GM12878 (cell line): ENCODE results near the gene GRIN3A. TPM values are rescaled to one million over a fixed set of nuclear protein-coding genes. Genes with fewer than 3 reads are reported as not detected.

Experiments used
- ATAC-seq: fragments of 200-7000 bp; cut with Tn5 transposase; 3 replicates; pipeline ENCODE4 v1.9.1; 2020; ENCODE audit warnings: mild to moderate bottlenecking, moderate library complexity
- BruUV-seq: library from RNA; stranded (reverse); fragments of 400-500 nt; replicated peaks from 2 replicates; lab custom pipeline; 2021; lab: Mats Ljungman, UMichigan
- CTCF ChIA-PET: fragments of 300-600 bp; sonication (Branson Sonifier 250); formaldehyde crosslinking; extraction: SDS; loops from one replicate; lab custom pipeline; 2021; ENCODE audit warnings: inconsistent platforms; lab: Yijun Ruan, JAX
- POLR2A ChIA-PET: fragments of 350-600 bp; formaldehyde crosslinking; extraction: SDS; loops from one replicate; lab custom pipeline; 2021; ENCODE audit warnings: inconsistent platforms; lab: Charles Lee
- RAD21 ChIA-PET: fragments of 300-600 bp; sonication (Branson Sonifier 250); formaldehyde crosslinking; loops from one replicate; lab custom pipeline; 2023; ENCODE audit warnings: antibody characterized with exemption; ENCODE audit not compliant: unreplicated experiment; lab: Charles Lee
- SMC1A ChIA-PET: fragments of 300-600 bp; sonication (Branson Sonifier 250); formaldehyde crosslinking; loops from one replicate; lab custom pipeline; 2023; ENCODE audit not compliant: unreplicated experiment, uncharacterized antibody; lab: Charles Lee
- DNase-seq: peaks from one replicate; pipeline ENCODE4 v3.0.0-alpha.2; 2011; ENCODE audit warnings: low read depth, low spot score
- FAIRE-seq: peaks from 3 replicates; lab custom pipeline; 2011; peaks lifted over from hg19 to GRCh38; lab: Jason Lieb, UNC
- H2AFZ ChIP-seq: 2 replicates; pipeline ENCODE4 v1.6.0; 2011; ENCODE audit warnings: low read depth, low read length, control low read depth; ENCODE audit not compliant: control insufficient read depth
- H3K27ac ChIP-seq: 2 replicates; pipeline ENCODE4 v1.5.1; 2011; ENCODE audit warnings: control low read depth; ENCODE audit not compliant: control insufficient read depth, insufficient read depth
- H3K27me3 ChIP-seq, 2 experiments: replicated peaks in 1 of 2; 2 replicates each; pipeline versions ENCODE4 v1.6.0 to v1.6.1; 2011; ENCODE audit warnings: low read length in 1 of 2; ENCODE audit not compliant: control insufficient read depth in 2 of 2, insufficient read depth in 2 of 2
- H3K36me3 ChIP-seq, 2 experiments: 2 replicates each; pipeline ENCODE4 v1.5.1; 2011; ENCODE audit warnings: low read length in 1 of 2; ENCODE audit not compliant: control insufficient read depth in 2 of 2, insufficient read depth in 2 of 2
- H3K4me1 ChIP-seq: 2 replicates; pipeline ENCODE4 v1.6.1; 2011; ENCODE audit warnings: mild to moderate bottlenecking, low read length, moderate library complexity, mixed read lengths; ENCODE audit not compliant: control insufficient read depth, insufficient read depth
- H3K4me2 ChIP-seq: 2 replicates; pipeline ENCODE4 v1.6.0; 2011; ENCODE audit warnings: control low read depth; ENCODE audit not compliant: control insufficient read depth, insufficient read depth
- H3K4me3 ChIP-seq: fragments of 200-600 bp; sonication (generic); 2 replicates; pipeline ENCODE4 v1.5.1; 2016
- H3K79me2 ChIP-seq: 2 replicates; pipeline ENCODE4 v1.6.0; 2011; ENCODE audit warnings: low read length; ENCODE audit not compliant: control insufficient read depth, insufficient read depth
- H3K9ac ChIP-seq: 2 replicates; pipeline ENCODE4 v1.8.0; 2011; ENCODE audit warnings: low read length, control low read depth, mixed read lengths; ENCODE audit not compliant: control insufficient read depth, insufficient read depth
- H3K9me3 ChIP-seq: replicated peaks from 3 replicates; pipeline ENCODE4 v1.5.1; 2011; ENCODE audit warnings: mild to moderate bottlenecking, low read length; ENCODE audit not compliant: control insufficient read depth, insufficient read depth
- H4K20me1 ChIP-seq: 2 replicates; pipeline ENCODE4 v1.6.0; 2011; ENCODE audit not compliant: control insufficient read depth, insufficient read depth
- CEBPZ ChIP-seq: fragments of 150-350 bp; IDR thresholded peaks from 2 replicates; pipeline ENCODE4 v1.6.1; 2016; ENCODE audit warnings: low read depth, low read length
- CHD1 ChIP-seq: IDR thresholded peaks from 2 replicates; pipeline ENCODE4 v1.6.1; 2012; ENCODE audit warnings: low read depth, low read length, improper control_type of control experiment
- E4F1 ChIP-seq: fragments of 450-650 bp; IDR thresholded peaks from 2 replicates; pipeline ENCODE4 v1.6.1; 2018; ENCODE audit warnings: borderline replicate concordance, mild to moderate bottlenecking; ENCODE audit not compliant: partially characterized antibody
- ETV6 ChIP-seq, 2 experiments: fragments of 450-650 bp in 1 of 2; IDR thresholded peaks in 1 of 2; conservative IDR thresholded peaks in 1 of 2; 2 replicates each; pipeline ENCODE4 v1.6.1; 2014; ENCODE audit warnings: antibody characterized with exemption in 1 of 2, borderline replicate concordance in 1 of 2, low read depth in 1 of 2, mild to moderate bottlenecking in 1 of 2, moderate library complexity in 1 of 2
- EZH2 ChIP-seq: IDR thresholded peaks from 2 replicates; pipeline ENCODE4 v1.6.1; 2012; ENCODE audit warnings: low read depth, mild to moderate bottlenecking, control low read depth, inconsistent platforms, low read length, borderline replicate concordance; ENCODE audit not compliant: control insufficient read depth
- FOXK2 ChIP-seq: fragments of 450-650 bp; IDR thresholded peaks from 2 replicates; pipeline ENCODE4 v1.6.1; 2017; ENCODE audit warnings: mild to moderate bottlenecking, moderate library complexity
- KAT2A ChIP-seq: conservative IDR thresholded peaks from 2 replicates; pipeline ENCODE4 v1.6.1; 2011; ENCODE audit warnings: low read depth, low read length; ENCODE audit not compliant: control insufficient read depth
- KDM1A ChIP-seq: fragments of 200-600 bp; sonication (generic); IDR thresholded peaks from 2 replicates; pipeline ENCODE4 v1.6.1; 2016; ENCODE audit warnings: borderline replicate concordance
- NBN ChIP-seq: fragments of 450-650 bp; IDR thresholded peaks from 2 replicates; pipeline ENCODE4 v1.6.1; 2016
- POU2F2 ChIP-seq: IDR thresholded peaks from 3 replicates; pipeline ENCODE4 v1.6.1; 2011; ENCODE audit warnings: low read depth, mild to moderate bottlenecking, low read length, borderline replicate concordance
- SMAD5 ChIP-seq: IDR thresholded peaks from 2 replicates; pipeline ENCODE4 v1.6.1; 2016; ENCODE audit warnings: antibody characterized with exemption, low read depth
- ZNF207 ChIP-seq: fragments of 450-650 bp; IDR thresholded peaks from 2 replicates; pipeline ENCODE4 v1.6.1; 2014; ENCODE audit warnings: antibody characterized with exemption, mild to moderate bottlenecking, borderline replicate concordance
- ZNF384 ChIP-seq: IDR thresholded peaks from 2 replicates; pipeline ENCODE4 v1.6.1; 2012; ENCODE audit warnings: low read depth, mild to moderate bottlenecking, low read length, improper control_type of control experiment, borderline replicate concordance
- ZSCAN29 ChIP-seq: fragments of 450-650 bp; IDR thresholded peaks from 2 replicates; pipeline ENCODE4 v1.6.1; 2017; ENCODE audit warnings: mild to moderate bottlenecking, moderate library complexity
- WGBS: methylation state at CpG from one replicate; pipeline ENCODE4 v1.1.6; 2016; ENCODE audit warnings: low lambda C conversion rate; ENCODE audit not compliant: insufficient replicate concordance, insufficient coverage; ENCODE audit errors: missing lambda C conversion rate; 5-methylcytosine and 5-hydroxymethylcytosine counted together
- in situ Hi-C: fragments of 300-500 bp; cut with MboI; formaldehyde crosslinking; loops from 9 replicates; pipeline ENCODE4 v1.14.3; 2018; ENCODE audit warnings: mixed read lengths
- intact Hi-C: fragments of 100-400 bp; cut with micrococcal nuclease; formaldehyde crosslinking; loops from one replicate; pipeline ENCODE4 v1.14.2; 2022; ENCODE audit not compliant: unreplicated experiment
- polyA plus RNA-seq, 11 experiments: library from polyadenylated mRNA; depleted of rRNA in 4 of 11; unstranded in 6 of 11; stranded (reverse) in 5 of 11; fragments of >200 nt; fragmentation: Nextera tagmentation in 4 of 11; fragmentation: Illumina TruSeq in 1 of 11; extraction: Ambion mirVana in 4 of 11; extraction: Trizol in 1 of 11; gene quantifications; 1 replicate in 1 of 11; 2 replicates in 10 of 11; pipeline versions ENCODE4 v1.2.1 to v1.2.3, GENCODE V29; 2011 to 2016; ENCODE audit warnings: inconsistent platforms in 2 of 11, missing spikeins in 2 of 11, low read depth in 1 of 11
- total RNA-seq, 4 experiments: library from RNA; depleted of rRNA in 3 of 4; stranded (reverse); fragments of >200 nt in 3 of 4; fragmentation: Illumina TruSeq in 1 of 4; extraction: Trizol in 1 of 4; gene quantifications; 2 replicates each; pipeline versions ENCODE4 v1.2.1 to v1.2.3, GENCODE V29; 2013 to 2021
- TF ChIP-seq, protein P1 (sequence below): fragments of 450-650 bp; IDR thresholded peaks from 2 replicates; pipeline ENCODE4 v1.6.1; 2016; ENCODE audit warnings: mild to moderate bottlenecking

The GRIN3A gene
- total and polyA plus RNA-seq, 10 of the 15 experiments (the other 5 are each of a cell fraction or from before 2014, with no cell fraction given): 0.03 to 0.05 (median 0.04) TPM; not detected in 7

DNA sequence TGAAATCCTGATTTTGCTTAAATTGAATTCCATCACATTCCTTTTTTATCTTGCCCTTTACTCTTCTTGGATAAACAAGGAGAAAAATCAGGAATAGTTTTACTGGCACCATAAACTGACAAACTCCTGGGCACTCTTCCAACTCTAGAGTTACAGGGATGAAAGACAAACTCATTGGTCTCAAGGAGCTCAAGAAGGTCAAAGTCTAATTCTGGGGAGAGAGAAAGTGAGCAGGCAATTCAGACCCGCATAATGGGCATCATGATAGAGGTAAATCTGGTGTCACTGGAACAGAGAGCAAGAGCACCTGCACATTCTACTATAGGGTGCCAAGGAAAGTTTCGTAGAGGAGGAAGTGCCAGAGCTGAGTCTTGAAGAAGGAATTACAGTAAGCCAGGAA lies 64.8 kb downstream of the GRIN3A start (continued):
- no peak for TF ChIP-seq E4F1

GRCh38 chr9:101671567-101671966 lies 66.9 kb downstream of the GRIN3A start:
- Histone ChIP-seq H3K4me2 (no peak overlapping the region), H3K4me1 (no peaks in the 10 kb centered on the region), H3K9ac (no peak overlapping the region), H3K4me3 (no peak overlapping the region), H2AFZ (no peak overlapping the region), H3K27me3 (no peaks in the 10 kb centered on the region), H3K27ac (no peak overlapping the region), H3K9me3 (no peaks in the 10 kb centered on the region), H4K20me1 (no peaks in the 10 kb centered on the region), H3K36me3 (no peaks in the 10 kb centered on the region), H3K79me2 (no peaks in the 10 kb centered on the region)
- in situ Hi-C loops: no loop called here
- RAD21 ChIA-PET: no interaction called here
- no peak for FAIRE-seq
- SMC1A ChIA-PET: no interaction called here
- POLR2A ChIA-PET: no interaction called here
- intact Hi-C loops: no loop called here
- no peak for DNase-seq
- no TSS peak for BruUV-seq
- ATAC-seq: no peak
- CTCF ChIA-PET: no interaction called here
- WGBS: 7% methylated on average over 1 of the region's 1 CpG
- no peak for TF ChIP-seq CHD1
- TF ChIP-seq EZH2: no peak
- TF ChIP-seq ZNF384: no peak
- TF ChIP-seq KDM1A: no peak
- no peak for TF ChIP-seq POU2F2
- TF ChIP-seq ETV6 (conservative IDR thresholded peaks at IDR 0.05 in 1 of 2, IDR thresholded peaks at IDR 0.05 in 1 of 2; ENCODE audit: borderline replicate concordance in 1 of 2, low read depth in 1 of 2): no peak
- TF ChIP-seq, protein P1, sequence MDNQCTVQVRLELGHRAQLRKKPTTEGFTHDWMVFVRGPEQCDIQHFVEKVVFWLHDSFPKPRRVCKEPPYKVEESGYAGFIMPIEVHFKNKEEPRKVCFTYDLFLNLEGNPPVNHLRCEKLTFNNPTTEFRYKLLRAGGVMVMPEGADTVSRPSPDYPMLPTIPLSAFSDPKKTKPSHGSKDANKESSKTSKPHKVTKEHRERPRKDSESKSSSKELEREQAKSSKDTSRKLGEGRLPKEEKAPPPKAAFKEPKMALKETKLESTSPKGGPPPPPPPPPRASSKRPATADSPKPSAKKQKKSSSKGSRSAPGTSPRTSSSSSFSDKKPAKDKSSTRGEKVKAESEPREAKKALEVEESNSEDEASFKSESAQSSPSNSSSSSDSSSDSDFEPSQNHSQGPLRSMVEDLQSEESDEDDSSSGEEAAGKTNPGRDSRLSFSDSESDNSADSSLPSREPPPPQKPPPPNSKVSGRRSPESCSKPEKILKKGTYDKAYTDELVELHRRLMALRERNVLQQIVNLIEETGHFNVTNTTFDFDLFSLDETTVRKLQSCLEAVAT: no peak
- no peak for TF ChIP-seq CEBPZ
- TF ChIP-seq ZNF207: no peak
- no peak for TF ChIP-seq ZSCAN29
- TF ChIP-seq SMAD5: no peak
- no peak for TF ChIP-seq NBN
- no peak for TF ChIP-seq KAT2A
- TF ChIP-seq FOXK2: no peak
